Glutamatergic neuron (in vitro differentiated cells): ENCODE data around the gene ELP4. TPM values are rescaled to one million over a fixed set of nuclear protein-coding genes. Genes with fewer than 3 reads are reported as not detected.

Experiments used
- DNase-seq: peaks from one replicate; pipeline ENCODE4 v3.0.0; 2022
- H3K27ac Mint-ChIP-seq: one replicate; pipeline ENCODE4 v1.8.0; 2020; ENCODE audit warnings: mild to moderate bottlenecking, mixed read lengths, inconsistent platforms; ENCODE audit not compliant: unreplicated experiment
- H3K27me3 Mint-ChIP-seq: one replicate; pipeline ENCODE4 v1.8.0; 2020; ENCODE audit warnings: mild to moderate bottlenecking, moderate library complexity, mixed read lengths, inconsistent platforms; ENCODE audit not compliant: unreplicated experiment
- H3K36me3 Mint-ChIP-seq: one replicate; pipeline ENCODE4 v1.8.0; 2020; ENCODE audit warnings: mild to moderate bottlenecking, mixed read lengths, inconsistent platforms; ENCODE audit not compliant: unreplicated experiment
- H3K4me1 Mint-ChIP-seq: one replicate; pipeline ENCODE4 v1.8.0; 2020; ENCODE audit warnings: mild to moderate bottlenecking, low read depth, mixed read lengths, inconsistent platforms; ENCODE audit not compliant: unreplicated experiment
- H3K4me3 Mint-ChIP-seq: one replicate; pipeline ENCODE4 v1.8.0; 2020; ENCODE audit warnings: mild to moderate bottlenecking, mixed read lengths, inconsistent platforms; ENCODE audit not compliant: unreplicated experiment
- H3K9me3 Mint-ChIP-seq: one replicate; pipeline ENCODE4 v1.8.0; 2020; ENCODE audit warnings: mild to moderate bottlenecking, moderate library complexity, mixed read lengths, inconsistent platforms; ENCODE audit not compliant: unreplicated experiment
- CTCF ChIP-seq: fragments of 200-600 bp; sonication (generic); IDR thresholded peaks from one replicate; pipeline ENCODE4 v1.5.0; 2021; ENCODE audit not compliant: partially characterized antibody, unreplicated experiment
- total RNA-seq: library from RNA; stranded (reverse); fragmentation: NEBNext Ultra II Directional; extraction: Animal tissue kit (Norgen Biotek cat#: 25700); gene quantifications from one replicate; pipeline ENCODE4 v1.2.1, GENCODE V29; 2021; ENCODE audit not compliant: unreplicated experiment

ELP4 gene
- total RNA-seq, 1 donor from 2014 or later, result 9.9 TPM

DNA sequence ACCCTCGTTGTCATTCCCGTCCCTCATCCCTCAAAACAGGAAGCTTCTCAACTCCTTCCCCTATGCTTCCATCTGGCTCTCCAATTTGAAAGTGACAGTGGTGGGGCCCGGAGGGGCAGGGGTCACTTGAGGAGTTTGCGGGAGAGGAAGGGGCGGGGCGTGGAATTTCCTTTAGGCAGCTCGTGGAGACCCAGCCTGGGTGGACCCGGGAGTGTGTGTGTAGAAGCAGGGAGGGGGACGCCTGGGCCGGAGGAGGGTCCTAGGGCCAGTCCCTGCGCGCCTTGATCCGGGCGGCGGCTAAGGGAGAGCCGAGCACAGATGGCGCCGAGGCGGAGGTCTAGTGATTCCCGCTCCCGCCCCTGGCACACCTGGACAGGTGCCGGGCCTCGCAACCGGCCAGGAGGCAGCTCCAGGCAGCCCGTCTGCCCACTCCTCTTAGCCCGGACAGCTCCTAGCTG is 309.3 kb downstream of the ELP4 start:
- Mint-ChIP-seq H3K27me3 (peaks cover 28% of the 10 kb centered on the region), H3K4me1 (peaks cover 23% of the 10 kb centered on the region), H3K27ac (no peak overlapping the region), H3K4me3 (peak overlapping the region; percentile 59), H3K36me3 (peaks cover 5% of the 10 kb centered on the region), H3K9me3 (peaks cover 8% of the 10 kb centered on the region)
- TF ChIP-seq CTCF, result no peak
- no peak for DNase-seq

DNA sequence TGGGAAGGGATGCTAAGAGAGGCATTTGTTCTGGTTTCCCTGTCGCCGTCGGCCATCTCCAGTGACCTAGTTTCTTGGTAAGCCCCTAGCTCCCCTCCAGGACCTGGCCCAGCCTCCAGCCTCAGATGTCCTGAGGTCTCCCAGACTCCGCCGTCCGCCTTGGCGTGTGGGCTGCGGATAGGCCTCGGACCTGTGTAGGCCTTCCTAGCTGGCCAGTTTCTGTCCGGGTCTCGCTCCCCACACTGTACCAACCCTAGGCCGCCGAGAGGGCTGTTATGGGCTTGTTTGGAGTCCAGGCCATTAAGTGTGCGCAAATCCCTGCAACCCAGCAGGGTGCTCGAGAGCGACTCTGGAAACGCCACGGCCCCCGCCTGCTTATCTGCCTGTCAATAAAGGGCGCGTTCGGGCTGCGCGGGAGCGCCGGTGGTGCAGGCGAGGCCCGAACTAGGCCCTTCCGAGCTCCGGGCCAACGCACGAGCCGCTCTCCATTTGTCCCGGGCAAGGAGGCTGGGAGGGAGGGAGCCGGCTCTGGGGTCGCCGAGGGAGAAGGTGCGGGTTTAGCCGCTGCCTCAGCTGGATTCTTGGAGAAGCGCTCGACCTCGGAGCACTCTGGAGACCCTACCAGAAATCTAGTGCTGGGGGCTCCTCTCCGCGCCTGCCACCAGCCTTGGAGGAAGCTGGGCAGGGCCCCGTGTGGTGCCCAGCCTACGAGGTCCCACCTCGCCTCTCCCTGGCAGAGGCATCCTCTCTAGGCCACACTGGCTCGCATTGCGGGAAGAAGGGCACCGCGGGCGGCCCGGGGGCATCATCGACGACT is 310.3 kb downstream of the ELP4 start:
- Mint-ChIP-seq H3K36me3 (peaks cover 5% of the 10 kb centered on the region), H3K4me1 (peaks cover 20% of the 10 kb centered on the region), H3K4me3 (no peak overlapping the region), H3K27ac (no peak overlapping the region), H3K27me3 (peaks cover 26% of the 10 kb centered on the region), H3K9me3 (peaks cover 8% of the 10 kb centered on the region)
- no peak for TF ChIP-seq CTCF
- no peak for DNase-seq

GRCh38 chr11:31820438-31820818 is 310.9 kb downstream of the ELP4 start:
- H3K4me1 Mint-ChIP-seq, result peaks cover 16% of the 10 kb centered on the region
- H3K9me3 Mint-ChIP-seq, result peaks cover 6% of the 10 kb centered on the region
- peak; percentile 70 for DNase-seq
- TF ChIP-seq CTCF, result no peak
- no peak overlapping the region for H3K27ac Mint-ChIP-seq
- H3K27me3 Mint-ChIP-seq, result peaks cover 24% of the 10 kb centered on the region
- peaks cover 5% of the 10 kb centered on the region for H3K36me3 Mint-ChIP-seq
- H3K4me3 Mint-ChIP-seq, result peak overlapping the region; percentile 55

- Mint-ChIP-seq H3K36me3 (peaks cover 5% of the 10 kb centered on the region), H3K4me3 (peak overlapping the region; percentile 65), H3K4me1 (peaks cover 14% of the 10 kb centered on the region), H3K27me3 (peaks cover 26% of the 10 kb centered on the region), H3K27ac (peak overlapping the region; percentile 8), H3K9me3 (peaks cover 4% of the 10 kb centered on the region)
- TF ChIP-seq CTCF, result no peak
- DNase-seq, result no peak
These were observed 311.7 kb downstream of the ELP4 start for GRCh38 chr11:31821235-31821764.

GRCh38 chr11:31821766-31822165 is 312.2 kb downstream of the ELP4 start:
- no peak for TF ChIP-seq CTCF
- peaks cover 9% of the 10 kb centered on the region for H3K36me3 Mint-ChIP-seq
- H3K9me3 Mint-ChIP-seq, result peaks cover 7% of the 10 kb centered on the region
- peaks cover 18% of the 10 kb centered on the region for H3K4me1 Mint-ChIP-seq
- peak overlapping the region; percentile 65 for H3K4me3 Mint-ChIP-seq
- DNase-seq, result no peak
- peaks cover 29% of the 10 kb centered on the region for H3K27me3 Mint-ChIP-seq
- peak overlapping the region; percentile 8 for H3K27ac Mint-ChIP-seq
